ENCODE results near the gene DENND2A.
"Not testable (repeated sequence)": the region's sequence is repeated elsewhere in the genome, so short reads cannot be mapped to it uniquely, and the experiment has no call there.

DENND2A gene

GRCh38 chr7:140540136-140540777 lies 100.4 kb downstream of the DENND2A start:
- DNase-seq = no peak

- no peak for DNase-seq
These were observed 101.2 kb downstream of the DENND2A start for GRCh38 chr7:140539461-140539860.

DNA sequence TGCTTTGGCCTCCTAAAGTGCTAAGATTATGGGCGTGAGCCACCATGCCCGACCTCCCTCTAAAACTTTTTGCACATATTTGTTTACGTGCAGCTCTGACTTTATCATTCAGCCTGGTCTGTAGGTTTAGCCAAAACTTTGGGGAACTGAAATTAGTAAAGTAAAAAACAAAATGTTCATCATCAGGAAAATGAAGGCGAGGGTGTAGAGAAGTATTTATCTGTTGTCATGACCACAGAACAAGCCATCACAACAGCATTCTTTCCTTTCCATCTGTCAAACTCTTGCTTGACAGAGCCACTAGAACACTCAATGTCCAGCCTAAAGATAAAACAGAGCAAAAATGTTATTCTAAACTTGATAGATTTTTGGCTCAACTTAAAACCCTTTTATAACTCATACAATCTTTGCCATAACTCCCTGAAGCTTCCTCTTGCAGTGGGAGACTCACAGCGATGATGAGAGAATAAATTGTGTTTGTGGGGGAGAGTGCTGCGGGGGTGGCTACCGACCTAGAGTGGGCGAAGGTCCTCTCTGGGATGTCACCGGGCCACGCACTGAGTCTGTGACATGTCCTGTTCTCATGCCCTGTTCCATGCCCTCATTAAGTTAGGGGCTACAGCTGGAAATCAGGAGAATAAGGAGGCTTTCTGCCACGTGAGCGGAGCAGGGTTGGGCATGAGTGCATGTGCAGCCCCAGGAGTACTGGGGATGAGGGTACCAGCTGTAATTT lies 102.7 kb downstream of the DENND2A start:
- DNase-seq = no peak

- DNase-seq = no peak
These were observed 105.9 kb downstream of the DENND2A start for GRCh38 chr7:140534743-140535142.

GRCh38 chr7:140533394-140533872 lies 107.2 kb downstream of the DENND2A start:
- DNase-seq = no peak

- DNase-seq = not testable (repeated sequence)
These were observed 111.2 kb downstream of the DENND2A start for GRCh38 chr7:140529428-140529827.

- no peak for DNase-seq
These were observed 113.6 kb downstream of the DENND2A start for GRCh38 chr7:140526787-140527664.

DNA sequence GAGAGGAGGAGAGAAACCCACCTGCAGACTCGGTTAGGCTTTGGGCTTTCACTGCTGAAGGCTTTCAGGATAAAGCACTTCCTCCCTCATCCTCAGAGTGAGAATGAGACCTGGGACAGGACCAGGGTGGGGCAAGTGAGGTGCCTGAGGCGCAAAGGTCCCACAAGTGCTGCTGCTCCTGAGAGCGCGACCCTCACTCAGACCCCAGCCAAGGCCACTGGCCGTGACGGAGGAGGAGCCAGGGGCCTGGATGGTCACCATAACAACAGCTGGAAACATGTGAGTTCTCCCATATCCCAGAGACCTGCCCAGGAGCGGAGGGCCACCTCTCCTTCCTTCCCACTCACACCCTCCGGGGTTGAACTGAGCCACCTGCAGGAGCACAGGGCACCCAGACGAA lies 114.4 kb downstream of the DENND2A start:
- no peak for DNase-seq

- no peak for DNase-seq
These were observed 114.9 kb downstream of the DENND2A start for GRCh38 chr7:140525743-140526142.

DNA sequence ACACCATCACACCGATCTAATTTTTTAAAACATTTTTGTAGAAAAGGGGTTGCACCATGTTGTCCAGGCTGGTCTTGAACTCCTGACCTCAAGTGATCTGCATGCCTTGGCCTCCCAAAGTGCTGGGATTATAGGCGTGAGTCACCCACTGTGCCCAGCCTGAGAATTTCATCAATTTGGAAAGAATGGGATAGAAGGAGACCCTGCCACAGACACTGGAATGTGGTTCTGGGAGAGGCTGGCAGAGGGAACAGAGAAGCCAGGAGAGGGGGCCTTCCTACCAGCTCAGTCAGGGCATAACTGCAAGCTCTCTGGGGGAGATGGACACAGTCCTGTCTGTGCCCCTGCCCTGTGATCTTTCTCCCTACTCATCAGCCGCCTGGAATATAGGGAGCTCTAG lies 119.2 kb downstream of the DENND2A start:
- DNase-seq = no peak

DNA sequence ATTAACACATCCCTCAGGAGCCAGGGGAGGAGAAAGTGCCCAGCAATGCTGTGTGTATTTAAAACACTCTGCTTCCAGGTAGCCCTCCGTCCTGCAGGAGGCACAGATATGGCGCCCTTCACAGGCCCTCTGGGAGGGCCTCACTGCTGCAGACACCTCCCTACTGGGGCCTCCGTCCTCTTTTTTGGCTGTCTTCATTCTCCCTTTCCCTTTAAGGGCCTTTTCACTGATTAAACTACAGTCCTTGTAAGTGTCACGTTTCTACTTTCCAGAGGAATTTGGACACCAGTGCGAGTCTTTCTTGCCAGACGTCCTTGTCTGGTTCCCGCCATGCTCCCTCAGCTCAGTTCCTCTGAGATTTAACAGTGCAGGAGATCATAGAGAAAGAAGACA lies 121.6 kb downstream of the DENND2A start:
- DNase-seq = no peak

- DNase-seq = no peak
These were observed 122.1 kb downstream of the DENND2A start for GRCh38 chr7:140518370-140519006.

GRCh38 chr7:140517546-140518369 lies 122.9 kb downstream of the DENND2A start:
- peak; percentile 69 for DNase-seq

DNA sequence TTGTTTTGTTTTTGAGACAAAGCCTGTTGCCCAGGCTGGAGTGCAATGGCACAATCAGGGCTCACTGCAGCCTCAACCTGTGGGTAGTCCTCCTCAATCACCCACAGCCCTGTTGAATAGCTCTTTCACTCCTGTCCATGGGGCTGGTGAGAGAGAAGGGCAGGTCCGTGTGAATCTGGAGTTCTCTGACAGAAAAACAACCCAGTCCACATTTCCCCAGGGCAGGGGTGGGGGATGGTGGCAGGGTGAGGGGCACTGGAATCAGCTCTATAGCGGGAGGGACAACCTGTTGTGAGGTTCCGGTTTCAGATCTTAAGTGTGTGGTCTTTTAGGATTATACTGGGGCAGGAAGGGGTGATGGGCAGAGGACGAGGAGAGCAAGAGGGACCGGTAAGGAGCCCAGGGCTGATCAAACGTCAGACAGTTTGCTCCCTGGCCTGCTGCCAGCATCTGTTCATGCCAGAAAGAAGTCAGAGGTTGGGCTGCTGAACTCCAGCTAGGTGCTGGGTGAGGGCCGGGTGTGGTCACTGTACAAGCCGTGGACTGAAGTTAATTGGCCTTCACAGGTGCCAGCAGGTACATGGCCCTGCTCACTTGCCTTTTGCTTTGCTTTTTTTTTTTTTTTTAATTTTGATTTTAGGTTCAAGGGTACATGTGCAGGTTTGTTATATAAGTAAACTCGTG lies 128.2 kb downstream of the DENND2A start:
- DNase-seq = no peak

- no peak for DNase-seq
These were observed 130.8 kb downstream of the DENND2A start for GRCh38 chr7:140509789-140510188.

GRCh38 chr7:140507556-140507955 lies 133.1 kb downstream of the DENND2A start:
- DNase-seq = not testable (repeated sequence)

GRCh38 chr7:140506788-140507464 lies 133.7 kb downstream of the DENND2A start:
- DNase-seq = no peak

GRCh38 chr7:140501966-140502365 lies 138.6 kb downstream of the DENND2A start:
- no peak for DNase-seq

- not testable (repeated sequence) for DNase-seq
These were observed 142.8 kb downstream of the DENND2A start for GRCh38 chr7:140497807-140498206.

DNA sequence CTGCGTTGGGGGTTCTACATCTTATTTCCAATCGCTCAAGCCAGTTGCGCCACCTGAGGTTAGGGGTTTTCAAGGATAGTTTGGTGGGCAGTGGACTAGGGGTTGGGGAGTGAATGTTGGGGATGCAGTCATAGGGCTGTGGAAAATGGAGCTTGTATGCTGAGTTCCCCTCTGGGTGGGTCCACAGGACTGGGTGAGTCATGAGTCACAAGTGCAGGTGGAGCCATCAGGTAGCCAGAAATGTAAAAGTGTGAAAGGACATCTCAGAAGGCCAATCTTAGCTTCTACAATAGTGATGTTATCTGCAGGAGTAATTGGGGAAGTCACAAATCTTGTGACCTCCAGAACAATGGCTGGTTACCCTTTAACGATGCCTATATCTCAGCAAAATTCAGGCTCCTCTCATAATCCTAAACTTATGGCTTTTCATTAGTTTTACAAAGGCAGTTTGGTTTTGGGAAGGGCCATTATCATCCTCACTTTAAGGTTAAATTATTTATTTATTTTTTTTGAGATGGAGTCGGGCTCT lies 143.3 kb downstream of the DENND2A start:
- DNase-seq = no peak

Measured in activated CD4-positive, alpha-beta T cell treated with anti-CD3 and anti-CD28 coated beads, Interleukin-2, amount 50 U/mL, for 16 hours (primary cell).